ENCODE results near the gene MTHFD2L. TPM values are rescaled to one million over a fixed set of nuclear protein-coding genes. Genes with fewer than 3 reads are reported as not detected.

The MTHFD2L gene
- total RNA-seq, 1 donor from 2014 or later: 12.4 TPM

- Histone ChIP-seq H4K20me1 (ENCODE audit: insufficient read depth, low read length) (no peaks in the 10 kb centered on the region), H3K27ac (ENCODE audit: low read depth, low read length) (no peak overlapping the region), H3K79me2 (ENCODE audit: insufficient read depth, low read length) (peaks cover 30% of the 10 kb centered on the region), H3K27me3 (ENCODE audit: insufficient read depth, low read length) (no peaks in the 10 kb centered on the region), H3K9me3 (ENCODE audit: insufficient read depth, low read depth, low read length) (no peaks in the 10 kb centered on the region), H3K4me2 (ENCODE audit: low read length) (no peak overlapping the region), H3K36me3 (ENCODE audit: insufficient read depth, low read length) (no peaks in the 10 kb centered on the region), H3K4me3 (ENCODE audit: insufficient read depth, low read depth, low read length) (no peak overlapping the region), H3K9ac (ENCODE audit: low read length) (no peak overlapping the region), H2AFZ (ENCODE audit: low read depth, low read length) (no peak overlapping the region), H3K4me1 (ENCODE audit: insufficient read depth, low read length) (peaks cover 7% of the 10 kb centered on the region)
- peak; percentile 42 for DNase-seq (ENCODE audit: low read depth)
- peaks cover 4% of the 10 kb centered on the region for H3K4me1 Mint-ChIP-seq (ENCODE audit: low read depth, unreplicated experiment)
- peaks cover 10% of the 10 kb centered on the region for H3K36me3 Mint-ChIP-seq (ENCODE audit: low read depth, unreplicated experiment)
- no peaks in the 10 kb centered on the region for H3K9me3 Mint-ChIP-seq (ENCODE audit: unreplicated experiment)
- no peak for TF ChIP-seq EZH2 (IDR thresholded peaks at IDR 0.05; ENCODE audit: insufficient read depth, low read length)
- TF ChIP-seq, protein P1, sequence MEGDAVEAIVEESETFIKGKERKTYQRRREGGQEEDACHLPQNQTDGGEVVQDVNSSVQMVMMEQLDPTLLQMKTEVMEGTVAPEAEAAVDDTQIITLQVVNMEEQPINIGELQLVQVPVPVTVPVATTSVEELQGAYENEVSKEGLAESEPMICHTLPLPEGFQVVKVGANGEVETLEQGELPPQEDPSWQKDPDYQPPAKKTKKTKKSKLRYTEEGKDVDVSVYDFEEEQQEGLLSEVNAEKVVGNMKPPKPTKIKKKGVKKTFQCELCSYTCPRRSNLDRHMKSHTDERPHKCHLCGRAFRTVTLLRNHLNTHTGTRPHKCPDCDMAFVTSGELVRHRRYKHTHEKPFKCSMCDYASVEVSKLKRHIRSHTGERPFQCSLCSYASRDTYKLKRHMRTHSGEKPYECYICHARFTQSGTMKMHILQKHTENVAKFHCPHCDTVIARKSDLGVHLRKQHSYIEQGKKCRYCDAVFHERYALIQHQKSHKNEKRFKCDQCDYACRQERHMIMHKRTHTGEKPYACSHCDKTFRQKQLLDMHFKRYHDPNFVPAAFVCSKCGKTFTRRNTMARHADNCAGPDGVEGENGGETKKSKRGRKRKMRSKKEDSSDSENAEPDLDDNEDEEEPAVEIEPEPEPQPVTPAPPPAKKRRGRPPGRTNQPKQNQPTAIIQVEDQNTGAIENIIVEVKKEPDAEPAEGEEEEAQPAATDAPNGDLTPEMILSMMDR (IDR thresholded peaks at IDR 0.05; ENCODE audit: insufficient read depth, low read depth, low read length): no peak
- no peaks in the 10 kb centered on the region for H3K27me3 Mint-ChIP-seq (ENCODE audit: low read depth, unreplicated experiment)
- no peak for FAIRE-seq
- H3K4me3 Mint-ChIP-seq (ENCODE audit: unreplicated experiment): no peak overlapping the region
- no peak overlapping the region for H3K27ac Mint-ChIP-seq (ENCODE audit: unreplicated experiment)
Observed at GRCh38 chr4:74161666-74162450, 3.9 kb downstream of the MTHFD2L start.

GRCh38 chr4:74166135-74166534 is 8.2 kb downstream of the MTHFD2L start:
- Histone ChIP-seq H3K27ac (ENCODE audit: low read depth, low read length) (no peak overlapping the region), H2AFZ (ENCODE audit: low read depth, low read length) (no peak overlapping the region), H4K20me1 (ENCODE audit: insufficient read depth, low read length) (no peaks in the 10 kb centered on the region), H3K27me3 (ENCODE audit: insufficient read depth, low read length) (no peaks in the 10 kb centered on the region), H3K9me3 (ENCODE audit: insufficient read depth, low read depth, low read length) (no peaks in the 10 kb centered on the region), H3K79me2 (ENCODE audit: insufficient read depth, low read length) (no peaks in the 10 kb centered on the region), H3K4me3 (ENCODE audit: insufficient read depth, low read depth, low read length) (no peak overlapping the region), H3K4me2 (ENCODE audit: low read length) (no peak overlapping the region), H3K36me3 (ENCODE audit: insufficient read depth, low read length) (no peaks in the 10 kb centered on the region), H3K9ac (ENCODE audit: low read length) (no peak overlapping the region), H3K4me1 (ENCODE audit: insufficient read depth, low read length) (no peaks in the 10 kb centered on the region)
- H3K9me3 Mint-ChIP-seq (ENCODE audit: unreplicated experiment): no peaks in the 10 kb centered on the region
- no peaks in the 10 kb centered on the region for H3K27me3 Mint-ChIP-seq (ENCODE audit: low read depth, unreplicated experiment)
- no peak overlapping the region for H3K4me3 Mint-ChIP-seq (ENCODE audit: unreplicated experiment)
- TF ChIP-seq EZH2 (IDR thresholded peaks at IDR 0.05; ENCODE audit: insufficient read depth, low read length): no peak
- TF ChIP-seq, protein P1 (IDR thresholded peaks at IDR 0.05; ENCODE audit: insufficient read depth, low read depth, low read length): no peak
- H3K36me3 Mint-ChIP-seq (ENCODE audit: low read depth, unreplicated experiment): peaks cover 6% of the 10 kb centered on the region
- FAIRE-seq: no peak
- peaks cover 8% of the 10 kb centered on the region for H3K4me1 Mint-ChIP-seq (ENCODE audit: low read depth, unreplicated experiment)
- DNase-seq (ENCODE audit: low read depth): no peak
- no peak overlapping the region for H3K27ac Mint-ChIP-seq (ENCODE audit: unreplicated experiment)

DNA sequence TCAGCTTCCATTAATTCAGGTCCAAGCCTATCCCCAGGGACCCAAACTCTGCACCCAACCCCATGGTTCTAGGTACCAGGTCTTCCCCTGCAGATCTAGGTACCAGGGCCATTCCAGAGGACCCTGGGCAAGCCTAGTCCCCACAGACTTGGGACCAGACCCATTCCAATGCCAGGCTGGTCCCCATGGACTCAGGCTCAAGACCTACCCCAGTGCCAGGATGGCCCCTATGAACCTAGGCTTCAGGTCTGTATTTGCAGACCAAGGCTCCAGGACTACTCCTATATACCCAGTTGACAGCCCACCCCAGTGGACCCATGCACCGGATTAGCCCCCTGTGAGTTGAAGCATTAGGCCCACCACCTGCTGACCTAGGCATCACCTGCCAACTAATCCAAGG is 8.9 kb downstream of the MTHFD2L start:
- Histone ChIP-seq H3K9me3 (ENCODE audit: insufficient read depth, low read depth, low read length) (no peaks in the 10 kb centered on the region), H3K27me3 (ENCODE audit: insufficient read depth, low read length) (no peaks in the 10 kb centered on the region), H3K27ac (ENCODE audit: low read depth, low read length) (no peak overlapping the region), H3K9ac (ENCODE audit: low read length) (no peak overlapping the region), H3K4me3 (ENCODE audit: insufficient read depth, low read depth, low read length) (no peak overlapping the region), H4K20me1 (ENCODE audit: insufficient read depth, low read length) (no peaks in the 10 kb centered on the region), H3K4me2 (ENCODE audit: low read length) (no peak overlapping the region), H3K36me3 (ENCODE audit: insufficient read depth, low read length) (no peaks in the 10 kb centered on the region), H3K4me1 (ENCODE audit: insufficient read depth, low read length) (no peaks in the 10 kb centered on the region), H2AFZ (ENCODE audit: low read depth, low read length) (no peak overlapping the region), H3K79me2 (ENCODE audit: insufficient read depth, low read length) (no peaks in the 10 kb centered on the region)
- DNase-seq (ENCODE audit: low read depth): no peak
- H3K9me3 Mint-ChIP-seq (ENCODE audit: unreplicated experiment): no peaks in the 10 kb centered on the region
- no peaks in the 10 kb centered on the region for H3K36me3 Mint-ChIP-seq (ENCODE audit: low read depth, unreplicated experiment)
- peaks cover 6% of the 10 kb centered on the region for H3K4me1 Mint-ChIP-seq (ENCODE audit: low read depth, unreplicated experiment)
- H3K27ac Mint-ChIP-seq (ENCODE audit: unreplicated experiment): no peak overlapping the region
- FAIRE-seq: no peak
- TF ChIP-seq EZH2 (IDR thresholded peaks at IDR 0.05; ENCODE audit: insufficient read depth, low read length): no peak
- TF ChIP-seq, protein P1 (IDR thresholded peaks at IDR 0.05; ENCODE audit: insufficient read depth, low read depth, low read length): no peak
- no peaks in the 10 kb centered on the region for H3K27me3 Mint-ChIP-seq (ENCODE audit: low read depth, unreplicated experiment)
- no peak overlapping the region for H3K4me3 Mint-ChIP-seq (ENCODE audit: unreplicated experiment)
